Measurements from ENCODE around the gene RUFY4. TPM values are rescaled to one million over a fixed set of nuclear protein-coding genes. Genes with fewer than 3 reads are reported as not detected.

RUFY4 gene
- total RNA-seq, 1 experiment from 2014 or later: 0.31 TPM

- TF ChIP-seq ETV6 (CRISPR knock-in tag; IDR thresholded peaks at IDR 0.05): no peak
- Mint-ChIP-seq H3K4me1 (no peaks in the 10 kb centered on the region), H3K27me3 (ENCODE audit: low read depth) (peaks cover 14% of the 10 kb centered on the region), H3K36me3 (peaks cover 7% of the 10 kb centered on the region; the same call in 1 of the 2 replicates), H3K27ac (no peak overlapping the region), H3K9me3 (peaks cover 23% of the 10 kb centered on the region), H3K4me3 (no peak overlapping the region)
- DNase-seq (ENCODE audit: low spot score): no peak
- ChIA-PET CTCF (interaction anchor here (1.1 to 2.6 kb wide), 5 partner anchors 9 to 327 kb away, joined by 3 to 9 read pairs (median 4); partner anchors contain the start of gene RUFY4), POLR2A (no interaction called here)
- no peak for ATAC-seq
Observed at GRCh38 chr2:218082586-218083351, 13.7 kb downstream of the RUFY4 start.

- Mint-ChIP-seq H3K9me3 (peaks cover 27% of the 10 kb centered on the region), H3K36me3 (peaks cover 7% of the 10 kb centered on the region; the same call in 1 of the 2 replicates), H3K4me3 (no peak overlapping the region), H3K4me1 (no peaks in the 10 kb centered on the region), H3K27ac (no peak overlapping the region), H3K27me3 (ENCODE audit: low read depth) (peaks cover 14% of the 10 kb centered on the region)
- POLR2A ChIA-PET: no interaction called here
- no peak for TF ChIP-seq FOXK1 (CRISPR knock-in tag; IDR thresholded peaks at IDR 0.05)
- TF ChIP-seq NR3C1 (CRISPR knock-in tag; conservative IDR thresholded peaks at IDR 0.05; ENCODE audit: low read depth): no peak
- no peak for TF ChIP-seq ZBTB21 (CRISPR knock-in tag; IDR thresholded peaks at IDR 0.05; ENCODE audit: borderline replicate concordance)
- no peak for TF ChIP-seq TP53 (CRISPR knock-in tag; IDR thresholded peaks at IDR 0.05)
- no peak for TF ChIP-seq ZSCAN18 (CRISPR knock-in tag; IDR thresholded peaks at IDR 0.05)
- TF ChIP-seq, protein P1, sequence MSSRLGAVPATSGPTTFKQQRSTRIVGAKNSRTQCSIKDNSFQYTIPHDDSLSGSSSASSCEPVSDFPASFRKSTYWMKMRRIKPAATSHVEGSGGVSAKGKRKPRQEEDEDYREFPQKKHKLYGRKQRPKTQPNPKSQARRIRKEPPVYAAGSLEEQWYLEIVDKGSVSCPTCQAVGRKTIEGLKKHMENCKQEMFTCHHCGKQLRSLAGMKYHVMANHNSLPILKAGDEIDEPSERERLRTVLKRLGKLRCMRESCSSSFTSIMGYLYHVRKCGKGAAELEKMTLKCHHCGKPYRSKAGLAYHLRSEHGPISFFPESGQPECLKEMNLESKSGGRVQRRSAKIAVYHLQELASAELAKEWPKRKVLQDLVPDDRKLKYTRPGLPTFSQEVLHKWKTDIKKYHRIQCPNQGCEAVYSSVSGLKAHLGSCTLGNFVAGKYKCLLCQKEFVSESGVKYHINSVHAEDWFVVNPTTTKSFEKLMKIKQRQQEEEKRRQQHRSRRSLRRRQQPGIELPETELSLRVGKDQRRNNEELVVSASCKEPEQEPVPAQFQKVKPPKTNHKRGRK (CRISPR knock-in tag; IDR thresholded peaks at IDR 0.05; ENCODE audit: borderline replicate concordance): no peak
- TF ChIP-seq TEAD1 (CRISPR knock-in tag; IDR thresholded peaks at IDR 0.05): no peak
- TF ChIP-seq, protein P2, sequence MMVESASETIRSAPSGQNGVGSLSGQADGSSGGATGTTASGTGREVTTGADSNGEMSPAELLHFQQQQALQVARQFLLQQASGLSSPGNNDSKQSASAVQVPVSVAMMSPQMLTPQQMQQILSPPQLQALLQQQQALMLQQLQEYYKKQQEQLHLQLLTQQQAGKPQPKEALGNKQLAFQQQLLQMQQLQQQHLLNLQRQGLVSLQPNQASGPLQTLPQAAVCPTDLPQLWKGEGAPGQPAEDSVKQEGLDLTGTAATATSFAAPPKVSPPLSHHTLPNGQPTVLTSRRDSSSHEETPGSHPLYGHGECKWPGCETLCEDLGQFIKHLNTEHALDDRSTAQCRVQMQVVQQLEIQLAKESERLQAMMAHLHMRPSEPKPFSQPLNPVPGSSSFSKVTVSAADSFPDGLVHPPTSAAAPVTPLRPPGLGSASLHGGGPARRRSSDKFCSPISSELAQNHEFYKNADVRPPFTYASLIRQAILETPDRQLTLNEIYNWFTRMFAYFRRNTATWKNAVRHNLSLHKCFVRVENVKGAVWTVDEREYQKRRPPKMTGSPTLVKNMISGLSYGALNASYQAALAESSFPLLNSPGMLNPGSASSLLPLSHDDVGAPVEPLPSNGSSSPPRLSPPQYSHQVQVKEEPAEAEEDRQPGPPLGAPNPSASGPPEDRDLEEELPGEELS (CRISPR knock-in tag; IDR thresholded peaks at IDR 0.05): no peak
- TF ChIP-seq, protein P3, sequence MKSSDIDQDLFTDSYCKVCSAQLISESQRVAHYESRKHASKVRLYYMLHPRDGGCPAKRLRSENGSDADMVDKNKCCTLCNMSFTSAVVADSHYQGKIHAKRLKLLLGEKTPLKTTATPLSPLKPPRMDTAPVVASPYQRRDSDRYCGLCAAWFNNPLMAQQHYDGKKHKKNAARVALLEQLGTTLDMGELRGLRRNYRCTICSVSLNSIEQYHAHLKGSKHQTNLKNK (CRISPR knock-in tag; IDR thresholded peaks at IDR 0.05): no peak
- TF ChIP-seq, protein P4, sequence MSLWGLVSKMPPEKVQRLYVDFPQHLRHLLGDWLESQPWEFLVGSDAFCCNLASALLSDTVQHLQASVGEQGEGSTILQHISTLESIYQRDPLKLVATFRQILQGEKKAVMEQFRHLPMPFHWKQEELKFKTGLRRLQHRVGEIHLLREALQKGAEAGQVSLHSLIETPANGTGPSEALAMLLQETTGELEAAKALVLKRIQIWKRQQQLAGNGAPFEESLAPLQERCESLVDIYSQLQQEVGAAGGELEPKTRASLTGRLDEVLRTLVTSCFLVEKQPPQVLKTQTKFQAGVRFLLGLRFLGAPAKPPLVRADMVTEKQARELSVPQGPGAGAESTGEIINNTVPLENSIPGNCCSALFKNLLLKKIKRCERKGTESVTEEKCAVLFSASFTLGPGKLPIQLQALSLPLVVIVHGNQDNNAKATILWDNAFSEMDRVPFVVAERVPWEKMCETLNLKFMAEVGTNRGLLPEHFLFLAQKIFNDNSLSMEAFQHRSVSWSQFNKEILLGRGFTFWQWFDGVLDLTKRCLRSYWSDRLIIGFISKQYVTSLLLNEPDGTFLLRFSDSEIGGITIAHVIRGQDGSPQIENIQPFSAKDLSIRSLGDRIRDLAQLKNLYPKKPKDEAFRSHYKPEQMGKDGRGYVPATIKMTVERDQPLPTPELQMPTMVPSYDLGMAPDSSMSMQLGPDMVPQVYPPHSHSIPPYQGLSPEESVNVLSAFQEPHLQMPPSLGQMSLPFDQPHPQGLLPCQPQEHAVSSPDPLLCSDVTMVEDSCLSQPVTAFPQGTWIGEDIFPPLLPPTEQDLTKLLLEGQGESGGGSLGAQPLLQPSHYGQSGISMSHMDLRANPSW (CRISPR knock-in tag; conservative IDR thresholded peaks at IDR 0.05; ENCODE audit: low read depth): no peak
- no peak for TF ChIP-seq OVOL2 (CRISPR knock-in tag; IDR thresholded peaks at IDR 0.05; ENCODE audit: borderline replicate concordance)
- no peak for TF ChIP-seq ZNF232 (CRISPR knock-in tag; IDR thresholded peaks at IDR 0.05)
- no peak for TF ChIP-seq TCF7 (CRISPR knock-in tag; IDR thresholded peaks at IDR 0.05; ENCODE audit: low read depth)
- TF ChIP-seq, protein P5, sequence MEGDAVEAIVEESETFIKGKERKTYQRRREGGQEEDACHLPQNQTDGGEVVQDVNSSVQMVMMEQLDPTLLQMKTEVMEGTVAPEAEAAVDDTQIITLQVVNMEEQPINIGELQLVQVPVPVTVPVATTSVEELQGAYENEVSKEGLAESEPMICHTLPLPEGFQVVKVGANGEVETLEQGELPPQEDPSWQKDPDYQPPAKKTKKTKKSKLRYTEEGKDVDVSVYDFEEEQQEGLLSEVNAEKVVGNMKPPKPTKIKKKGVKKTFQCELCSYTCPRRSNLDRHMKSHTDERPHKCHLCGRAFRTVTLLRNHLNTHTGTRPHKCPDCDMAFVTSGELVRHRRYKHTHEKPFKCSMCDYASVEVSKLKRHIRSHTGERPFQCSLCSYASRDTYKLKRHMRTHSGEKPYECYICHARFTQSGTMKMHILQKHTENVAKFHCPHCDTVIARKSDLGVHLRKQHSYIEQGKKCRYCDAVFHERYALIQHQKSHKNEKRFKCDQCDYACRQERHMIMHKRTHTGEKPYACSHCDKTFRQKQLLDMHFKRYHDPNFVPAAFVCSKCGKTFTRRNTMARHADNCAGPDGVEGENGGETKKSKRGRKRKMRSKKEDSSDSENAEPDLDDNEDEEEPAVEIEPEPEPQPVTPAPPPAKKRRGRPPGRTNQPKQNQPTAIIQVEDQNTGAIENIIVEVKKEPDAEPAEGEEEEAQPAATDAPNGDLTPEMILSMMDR (IDR thresholded peaks at IDR 0.05): no peak
- no peak for TF ChIP-seq IRF1 (CRISPR knock-in tag; IDR thresholded peaks at IDR 0.05)
- no peak for TF ChIP-seq NR2C2 (CRISPR knock-in tag; IDR thresholded peaks at IDR 0.05)
- no peak for TF ChIP-seq EMX1 (CRISPR knock-in tag; IDR thresholded peaks at IDR 0.05)
- no peak for TF ChIP-seq ZNF219 (CRISPR knock-in tag; IDR thresholded peaks at IDR 0.05; ENCODE audit: borderline replicate concordance)
- no peak for ATAC-seq
- CTCF ChIA-PET: interaction anchor here (1.1 to 2.6 kb wide), 4 partner anchors 9 to 327 kb away, joined by 3 to 9 read pairs (median 4); partner anchors contain the start of gene RUFY4
- no peak for DNase-seq (ENCODE audit: low spot score)
Observed at GRCh38 chr2:218083352-218083676, 14.3 kb downstream of the RUFY4 start.

Data from WTC11 (cell line).